Measurements from ENCODE around the gene B3GALNT2. TPM values are rescaled to one million over a fixed set of nuclear protein-coding genes. Genes with fewer than 3 reads are reported as not detected.
A peak's percentile ranks its signal among the peaks of the same experiment; 100 is the strongest.

B3GALNT2 gene
- total RNA-seq, 4 donors from 2014 or later: 28.8 to 35.3 (median 32.4) TPM

- intact Hi-C loops (cut with DNase I; ENCODE audit: low total_unique reads) (no loop called here), in situ Hi-C loops (cut with MboI; ENCODE audit: low sequenced_read_pairs in 4 of 4) (loop anchor here in 1 of 4 donors (25.0 kb wide), 1 partner anchor 986 kb away; no protein-coding TSS in a partner anchor)
- Histone ChIP-seq H3K36me3 (peaks cover 2 to 89% of the 10 kb centered on the region in 2 donors), H3K27me3 (no peaks in the 10 kb centered on the region), H3K4me1 (no peaks in the 10 kb centered on the region), H3K9me3 (no peaks in the 10 kb centered on the region), H3K27ac (no peak overlapping the region), H3K4me3 (no peak overlapping the region)
- ATAC-seq (no peak), DNase-seq (no peak)
- TF ChIP-seq POLR2A (IDR thresholded peaks at IDR 0.05): no peak
- no peak for TF ChIP-seq CTCF (IDR thresholded peaks at IDR 0.05 in 4 of 5, conservative IDR thresholded peaks at IDR 0.05 in 1 of 5)
Measured at GRCh38 chr1:235448616-235449015, 55.6 kb downstream of the B3GALNT2 start.

- H3K9me3 ChIP-seq: no peaks in the 10 kb centered on the region
- DNase-seq (no peak), ATAC-seq (peak; percentile 51 to 68)
- peaks cover 6 to 10% of the 10 kb centered on the region in 2 donors for H3K4me1 ChIP-seq
- H3K36me3 ChIP-seq: peaks cover 0 to 80% of the 10 kb centered on the region in 2 donors
- no peak overlapping the region for H3K4me3 ChIP-seq
- TF ChIP-seq CTCF (IDR thresholded peaks at IDR 0.05 in 4 of 5, conservative IDR thresholded peaks at IDR 0.05 in 1 of 5) (no peak), POLR2A (IDR thresholded peaks at IDR 0.05) (no peak)
- no peaks in the 10 kb centered on the region for H3K27me3 ChIP-seq
- in situ Hi-C loops (cut with MboI; ENCODE audit: low sequenced_read_pairs in 4 of 4) (loop anchor here in 1 of 4 donors (25.0 kb wide), 1 partner anchor 981 kb away; no protein-coding TSS in a partner anchor), intact Hi-C loops (cut with DNase I; ENCODE audit: low total_unique reads) (no loop called here)
- peak overlapping the region; percentile 64 to 72 (median 68) for H3K27ac ChIP-seq
Measured at GRCh38 chr1:235442788-235443429, 61.3 kb downstream of the B3GALNT2 start.

DNA sequence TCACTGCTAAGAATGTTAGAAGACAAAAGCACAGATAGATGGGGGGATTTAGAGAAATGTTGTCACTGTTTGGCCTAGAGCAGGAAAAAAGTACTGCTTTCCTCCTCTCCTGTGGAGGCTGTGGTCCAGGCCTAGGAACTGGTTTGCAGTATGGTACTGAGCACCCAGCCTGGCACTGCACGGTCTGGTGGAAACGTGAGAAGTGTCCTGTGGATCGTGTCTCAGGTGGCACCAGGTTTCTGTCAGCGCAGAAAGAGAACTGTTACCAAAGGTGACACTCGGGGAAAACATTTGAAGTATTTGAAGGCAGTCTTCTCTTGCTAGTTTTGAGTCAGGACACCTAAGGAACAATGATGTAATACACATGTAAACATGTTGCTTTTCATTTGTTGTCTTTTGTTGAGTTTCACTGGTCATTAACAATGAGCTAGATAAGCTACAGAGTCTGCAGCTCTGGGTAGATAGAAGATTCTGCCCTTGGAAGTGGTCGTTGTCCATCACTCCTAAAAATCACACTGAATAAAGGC is 63.0 kb downstream of the B3GALNT2 start:
- Histone ChIP-seq H3K9me3 (no peaks in the 10 kb centered on the region), H3K36me3 (peaks cover 0 to 73% of the 10 kb centered on the region in 2 donors), H3K27ac (peak overlapping the region; percentile 64 to 72 (median 68)), H3K27me3 (no peaks in the 10 kb centered on the region), H3K4me3 (no peak overlapping the region), H3K4me1 (peaks cover 6 to 10% of the 10 kb centered on the region in 2 donors)
- intact Hi-C loops (cut with DNase I; ENCODE audit: low total_unique reads) (no loop called here), in situ Hi-C loops (cut with MboI; ENCODE audit: low sequenced_read_pairs in 4 of 4) (loop anchor here in 1 of 4 donors (25.0 kb wide), 1 partner anchor 979 kb away; no protein-coding TSS in a partner anchor)
- ATAC-seq (peak in 1 of 2 donors; percentile 72), DNase-seq (peak in 1 of 2 donors; percentile 25)
- TF ChIP-seq CTCF (IDR thresholded peaks at IDR 0.05 in 4 of 5, conservative IDR thresholded peaks at IDR 0.05 in 1 of 5) (no peak), POLR2A (IDR thresholded peaks at IDR 0.05) (no peak)

GRCh38 chr1:235434001-235434400 is 70.3 kb downstream of the B3GALNT2 start:
- DNase-seq (no peak), ATAC-seq (no peak)
- H3K4me3 ChIP-seq: no peak overlapping the region
- no peaks in the 10 kb centered on the region for H3K9me3 ChIP-seq
- in situ Hi-C loops (cut with MboI; ENCODE audit: low sequenced_read_pairs in 4 of 4): loop anchor here in 1 of 4 donors (25.0 kb wide), 1 partner anchor 972 kb away; no protein-coding TSS in a partner anchor
- TF ChIP-seq POLR2A (IDR thresholded peaks at IDR 0.05): no peak
- no peak for TF ChIP-seq CTCF (IDR thresholded peaks at IDR 0.05 in 4 of 5, conservative IDR thresholded peaks at IDR 0.05 in 1 of 5)
- peaks cover 0 to 42% of the 10 kb centered on the region in 2 donors for H3K36me3 ChIP-seq
- H3K27ac ChIP-seq: no peak overlapping the region
- intact Hi-C loops (cut with DNase I; ENCODE audit: low total_unique reads): no loop called here
- H3K4me1 ChIP-seq: no peaks in the 10 kb centered on the region
- no peaks in the 10 kb centered on the region for H3K27me3 ChIP-seq
